OCI-LY7 (cell line): ENCODE data around the gene PIK3R3. TPM values are rescaled to one million over a fixed set of nuclear protein-coding genes. Genes with fewer than 3 reads are reported as not detected.

ENCODE experiments used
- BruUV-seq: library from RNA; stranded (reverse); fragments of 400-500 nt; replicated peaks from 2 replicates; lab custom pipeline; 2021; lab: Mats Ljungman, UMichigan
- CTCF ChIA-PET: fragments of 300-600 bp; sonication (Branson Sonifier 250); formaldehyde crosslinking; loops from one replicate; lab custom pipeline; 2022; ENCODE audit warnings: antibody characterized with exemption; ENCODE audit not compliant: unreplicated experiment; lab: Charles Lee
- POLR2A ChIA-PET: fragments of 300-600 bp; sonication (Branson Sonifier 250); formaldehyde crosslinking; loops from one replicate; lab custom pipeline; 2022; ENCODE audit warnings: antibody characterized with exemption; lab: Charles Lee
- DNase-seq: peaks from one replicate; pipeline ENCODE4 v3.0.0-alpha.2; 2015; ENCODE audit warnings: low spot score
- H2AFZ ChIP-seq: fragments of 200-600 bp; sonication (generic), shearing (Covaris generic); 2 replicates; pipeline ENCODE4 v1.6.1; 2014; ENCODE audit warnings: mild to moderate bottlenecking, antibody characterized with exemption, low read length, moderate library complexity
- H3K27ac ChIP-seq: fragments of 200-600 bp; sonication (generic); 2 replicates; pipeline ENCODE4 v1.5.1; 2014; ENCODE audit warnings: mixed run types, low read depth, mild to moderate bottlenecking, moderate library complexity, low read length, inconsistent platforms; ENCODE audit not compliant: poor library complexity, severe bottlenecking
- H3K36me3 ChIP-seq: fragments of 200-600 bp; sonication (generic); 2 replicates; pipeline ENCODE4 v1.6.1; 2014; ENCODE audit warnings: mild to moderate bottlenecking, antibody characterized with exemption, low read length, moderate library complexity, mixed read lengths; ENCODE audit not compliant: insufficient read depth
- H3K4me1 ChIP-seq: fragments of 200-600 bp; sonication (generic); 2 replicates; pipeline ENCODE4 v1.5.1; 2014; ENCODE audit warnings: mild to moderate bottlenecking, low read length; ENCODE audit not compliant: insufficient read depth, poor library complexity, severe bottlenecking
- H3K4me2 ChIP-seq: fragments of 200-600 bp; sonication (generic); 2 replicates; pipeline ENCODE4 v1.6.1; 2014; ENCODE audit warnings: mild to moderate bottlenecking, low read length
- H3K4me3 ChIP-seq: fragments of 200-600 bp; sonication (generic); 2 replicates; pipeline ENCODE4 v1.5.1; 2014; ENCODE audit warnings: mild to moderate bottlenecking, low read depth, low read length; ENCODE audit not compliant: poor library complexity, severe bottlenecking
- H3K79me2 ChIP-seq: fragments of 200-600 bp; sonication (generic); 2 replicates; pipeline ENCODE4 v1.6.1; 2016; ENCODE audit warnings: low read depth, mild to moderate bottlenecking, low read length, moderate library complexity, mixed read lengths; ENCODE audit not compliant: insufficient read depth
- H3K9me2 ChIP-seq: fragments of 200-600 bp; sonication (generic); 2 replicates; pipeline ENCODE4 v1.6.1; 2016; ENCODE audit warnings: mild to moderate bottlenecking, low read length, mixed read lengths; ENCODE audit not compliant: insufficient read depth
- H3K9me3 ChIP-seq: fragments of 200-600 bp; sonication (generic); 2 replicates; pipeline ENCODE4 v1.6.1; 2014; ENCODE audit warnings: mild to moderate bottlenecking, mixed run types, low read length, mixed read lengths
- H4K20me1 ChIP-seq: fragments of 200-600 bp; sonication (generic); 2 replicates; pipeline ENCODE4 v1.6.1; 2014; ENCODE audit warnings: mild to moderate bottlenecking, antibody characterized with exemption, low read length, moderate library complexity, mixed read lengths; ENCODE audit not compliant: insufficient read depth
- CTCF ChIP-seq: fragments of 200-600 bp; sonication (generic); conservative IDR thresholded peaks from 2 replicates; pipeline ENCODE4 v1.5.1; 2014; ENCODE audit warnings: mild to moderate bottlenecking, antibody characterized with exemption, low read length, moderate library complexity, mixed read lengths
- EZH2phosphoT487 ChIP-seq: fragments of 200-600 bp; sonication (generic); IDR thresholded peaks from 2 replicates; pipeline ENCODE4 v1.6.1; 2018; ENCODE audit warnings: low read depth, borderline replicate concordance, mild to moderate bottlenecking, mixed run types, antibody characterized with exemption, low read length, moderate library complexity, mixed read lengths
- intact Hi-C: fragments of 100-400 bp; cut with micrococcal nuclease; formaldehyde crosslinking; loops from one replicate; pipeline ENCODE4 v1.10.0; 2022; ENCODE audit not compliant: unreplicated experiment
- total RNA-seq, 2 experiments: library from RNA; depleted of rRNA in 1 of 2; stranded (reverse); fragments of >200 nt in 1 of 2; shearing (Covaris generic) in 1 of 2; gene quantifications; 2 replicates each; pipeline ENCODE4 v1.2.3, GENCODE V29; 2014 to 2022

The PIK3R3 gene
- total RNA-seq, 2 experiments from 2014 or later: 12.7 to 27.0 TPM

- TF ChIP-seq EZH2phosphoT487 (no peak), CTCF (no peak)
- no peak overlapping the region for H2AFZ ChIP-seq
- intact Hi-C loops: no loop called here
- BruUV-seq: no TSS peak
- H3K79me2 ChIP-seq: no peaks in the 10 kb centered on the region
- no peak overlapping the region for H3K4me3 ChIP-seq
- H3K9me2 ChIP-seq: no peaks in the 10 kb centered on the region
- H4K20me1 ChIP-seq: no peaks in the 10 kb centered on the region
- peaks cover 8% of the 10 kb centered on the region; the same call in 1 of the 2 replicates for H3K9me3 ChIP-seq
- H3K27ac ChIP-seq: no peak overlapping the region
- ChIA-PET CTCF (no interaction called here), POLR2A (interaction anchor here (0.6 kb wide), 2 partner anchors 148 to 186 kb away, joined by 4 to 11 read pairs; no protein-coding TSS in a partner anchor)
- no peak overlapping the region for H3K4me2 ChIP-seq
- H3K4me1 ChIP-seq: no peaks in the 10 kb centered on the region
- H3K36me3 ChIP-seq: peaks cover 88% of the 10 kb centered on the region
- no peak for DNase-seq
These were observed 104.4 kb downstream of the PIK3R3 start for GRCh38 chr1:46027788-46028573.

- TF ChIP-seq CTCF (no peak), EZH2phosphoT487 (no peak)
- no peak overlapping the region for H3K27ac ChIP-seq
- no peaks in the 10 kb centered on the region for H3K9me2 ChIP-seq
- H3K9me3 ChIP-seq: peaks cover 8% of the 10 kb centered on the region; the same call in 1 of the 2 replicates
- no peaks in the 10 kb centered on the region for H3K4me1 ChIP-seq
- ChIA-PET POLR2A (interaction anchor here (0.6 kb wide), 1 partner anchor 79 kb away, joined by 6 read pairs; no protein-coding TSS in a partner anchor), CTCF (no interaction called here)
- no peaks in the 10 kb centered on the region for H3K79me2 ChIP-seq
- no TSS peak for BruUV-seq
- H3K36me3 ChIP-seq: peaks cover 90% of the 10 kb centered on the region
- H3K4me3 ChIP-seq: no peak overlapping the region
- no peak overlapping the region for H3K4me2 ChIP-seq
- no peaks in the 10 kb centered on the region for H4K20me1 ChIP-seq
- intact Hi-C loops: no loop called here
- DNase-seq: no peak
- no peak overlapping the region for H2AFZ ChIP-seq
These were observed 105.9 kb downstream of the PIK3R3 start for GRCh38 chr1:46026531-46026930.
